Endothelial cell of umbilical vein (primary cell): ENCODE measurements around the gene CD300C. TPM values are rescaled to one million over a fixed set of nuclear protein-coding genes. Genes with fewer than 3 reads are reported as not detected.

Experiments
- BruUV-seq: library from RNA; stranded (reverse); fragments of 400-500 nt; replicated peaks from 2 replicates; lab custom pipeline; 2021; lab: Mats Ljungman, UMichigan
- CTCF ChIA-PET: fragments of 300-600, 350-600 bp; sonication (Branson Sonifier 250); formaldehyde crosslinking; loops from one replicate; lab custom pipeline; 2021; ENCODE audit warnings: antibody characterized with exemption, inconsistent platforms; lab: Charles Lee
- POLR2A ChIA-PET: fragments of 300-600, 350-600 bp; sonication (Branson Sonifier 250); formaldehyde crosslinking; loops from one replicate; lab custom pipeline; 2021; ENCODE audit warnings: antibody characterized with exemption, inconsistent platforms; lab: Charles Lee
- DNase-seq: peaks from one replicate; pipeline ENCODE4 v3.0.0-alpha.2; 2011; ENCODE audit warnings: low read depth, low spot score
- FAIRE-seq: peaks from 2 replicates; lab custom pipeline; 2011; peaks lifted over from hg19 to GRCh38; lab: Jason Lieb, UNC
- H2AFZ ChIP-seq: 2 replicates; pipeline ENCODE4 v1.6.0; 2012; ENCODE audit warnings: low read depth, low read length, control low read depth, inconsistent platforms
- H3K27ac ChIP-seq: 2 replicates; pipeline ENCODE4 v1.5.1; 2011; ENCODE audit warnings: low read depth, mild to moderate bottlenecking, control low read depth, low read length, moderate library complexity; ENCODE audit not compliant: insufficient read depth
- H3K27me3 ChIP-seq, 2 experiments: 2 replicates each; pipeline versions ENCODE4 v1.6.0 to v1.6.1; 2011; ENCODE audit warnings: low read length in 2 of 2, mixed read lengths in 1 of 2; ENCODE audit not compliant: control insufficient read depth in 2 of 2, insufficient read depth in 2 of 2
- H3K36me3 ChIP-seq, 2 experiments: 2 replicates in 1 of 2; 3 replicates in 1 of 2; pipeline ENCODE4 v1.5.1; 2011; ENCODE audit warnings: low read length in 2 of 2, mild to moderate bottlenecking in 1 of 2, moderate library complexity in 1 of 2; ENCODE audit not compliant: control insufficient read depth in 2 of 2, insufficient read depth in 2 of 2; ENCODE audit errors: extremely low read depth in 1 of 2
- H3K4me1 ChIP-seq: 3 replicates; pipeline ENCODE4 v1.5.1; 2011; ENCODE audit warnings: mild to moderate bottlenecking, low read length; ENCODE audit not compliant: control insufficient read depth, insufficient read depth; ENCODE audit errors: extremely low read depth
- H3K4me2 ChIP-seq: 2 replicates; pipeline ENCODE4 v1.6.1; 2011; ENCODE audit warnings: low read length, control low read depth, mixed read lengths; ENCODE audit not compliant: insufficient read depth
- H3K4me3 ChIP-seq, 3 experiments: fragments of 200-600 bp in 1 of 3; sonication (generic), shearing (Covaris generic) in 1 of 3; replicated peaks in 1 of 3; 2 replicates each; pipeline ENCODE4 v1.5.1; 2011 to 2016; ENCODE audit warnings: control low read depth in 3 of 3, low read length in 3 of 3, mild to moderate bottlenecking in 2 of 3, inconsistent platforms in 1 of 3, low read depth in 1 of 3, moderate library complexity in 1 of 3; ENCODE audit not compliant: insufficient read depth in 1 of 3
- H3K79me2 ChIP-seq: 2 replicates; pipeline ENCODE4 v1.6.0; 2012; ENCODE audit warnings: low read length, inconsistent platforms; ENCODE audit not compliant: control insufficient read depth, insufficient read depth
- H3K9ac ChIP-seq: replicated peaks from 2 replicates; pipeline ENCODE3; 2011; ENCODE audit warnings: low read length, control low read depth; ENCODE audit not compliant: insufficient read depth; ENCODE audit errors: extremely low read depth
- H3K9me1 ChIP-seq: replicated peaks from 3 replicates; pipeline ENCODE4 v1.6.0; 2011; ENCODE audit warnings: mild to moderate bottlenecking, low read length; ENCODE audit not compliant: control insufficient read depth, insufficient read depth; ENCODE audit errors: extremely low read depth
- H3K9me3 ChIP-seq: replicated peaks from 2 replicates; pipeline ENCODE4 v1.5.1; 2012; ENCODE audit warnings: low read length, inconsistent platforms; ENCODE audit not compliant: control insufficient read depth, insufficient read depth
- H4K20me1 ChIP-seq: replicated peaks from 2 replicates; pipeline ENCODE3; 2011; ENCODE audit warnings: mild to moderate bottlenecking, low read length; ENCODE audit not compliant: control insufficient read depth, insufficient read depth; ENCODE audit errors: extremely low read depth
- EZH2 ChIP-seq: IDR thresholded peaks from 2 replicates; pipeline ENCODE4 v1.6.1; 2012; ENCODE audit warnings: borderline replicate concordance, low read depth, mild to moderate bottlenecking, moderate library complexity, low read length, inconsistent platforms; ENCODE audit not compliant: severe bottlenecking
- FOS ChIP-seq: IDR thresholded peaks from 2 replicates; pipeline ENCODE4 v1.6.1; 2011; ENCODE audit warnings: mild to moderate bottlenecking, low read length, moderate library complexity, borderline replicate concordance; ENCODE audit not compliant: insufficient read depth
- GATA2 ChIP-seq: IDR thresholded peaks from 2 replicates; pipeline ENCODE4 v1.7.0; 2011; ENCODE audit warnings: low read depth, mild to moderate bottlenecking, moderate library complexity, mixed read lengths, low read length; ENCODE audit not compliant: insufficient read length, insufficient read depth
- JUN ChIP-seq: IDR thresholded peaks from 2 replicates; pipeline ENCODE4 v1.6.1; 2011; ENCODE audit warnings: borderline replicate concordance, low read depth; ENCODE audit not compliant: insufficient read length, insufficient read depth
- MYC ChIP-seq: IDR thresholded peaks from one replicate; pipeline ENCODE4 v1.6.1; 2011; ENCODE audit warnings: mild to moderate bottlenecking, low read depth, low read length
- POLR2A ChIP-seq: IDR thresholded peaks from 2 replicates; pipeline ENCODE4 v1.6.1; 2012; ENCODE audit warnings: low read depth, mild to moderate bottlenecking, control low read depth, low read length
- POLR2AphosphoS5 ChIP-seq: IDR thresholded peaks from 2 replicates; pipeline ENCODE4 v1.6.1; 2012; ENCODE audit warnings: low read depth, mild to moderate bottlenecking, control low read depth, low read length, moderate library complexity; ENCODE audit not compliant: insufficient read depth
- dilution Hi-C: fragments of 300-500 bp; cut with MboI; formaldehyde crosslinking; loops from one replicate; pipeline ENCODE4 v1.15.0; 2019; ENCODE audit warnings: low sequenced_read_pairs; ENCODE audit not compliant: extremely low pct_ligation_motif_present
- intact Hi-C: fragments of 100-400 bp; cut with micrococcal nuclease; formaldehyde crosslinking; loops from one replicate; pipeline ENCODE4 v1.10.0; 2022
- polyA plus RNA-seq, 4 experiments: library from polyadenylated mRNA; depleted of rRNA in 3 of 4; stranded (reverse) in 3 of 4; unstranded in 1 of 4; fragments of >200 nt; gene quantifications; 2 replicates each; pipeline versions ENCODE4 v1.2.1 to v1.2.3, GENCODE V29; 2011 to 2012; ENCODE audit warnings: missing spikeins in 1 of 4
- total RNA-seq: library from RNA; stranded (reverse); gene quantifications from 2 replicates; pipeline ENCODE4 v1.2.3, GENCODE V29; 2021
- TF ChIP-seq, protein P1 (sequence below): IDR thresholded peaks from 2 replicates; pipeline ENCODE4 v1.6.1; 2011; ENCODE audit not compliant: insufficient read depth, insufficient read length
- TF ChIP-seq, protein P2 (sequence below), 2 donors: IDR thresholded peaks; 1 replicate in 1 of 2; 2 replicates in 1 of 2; pipeline ENCODE4 v1.5.1; 2011; ENCODE audit warnings: low read length in 2 of 2, mild to moderate bottlenecking in 2 of 2, moderate library complexity in 2 of 2, control low read depth in 1 of 2, inconsistent platforms in 1 of 2, low read depth in 1 of 2; ENCODE audit not compliant: insufficient read depth in 1 of 2; ENCODE audit errors: extremely low read depth in 1 of 2

CD300C gene
- total and polyA plus RNA-seq, 2 donors (not counting 3 experiments of a cell fraction or from before 2014, with no cell fraction given), result not detected

DNA sequence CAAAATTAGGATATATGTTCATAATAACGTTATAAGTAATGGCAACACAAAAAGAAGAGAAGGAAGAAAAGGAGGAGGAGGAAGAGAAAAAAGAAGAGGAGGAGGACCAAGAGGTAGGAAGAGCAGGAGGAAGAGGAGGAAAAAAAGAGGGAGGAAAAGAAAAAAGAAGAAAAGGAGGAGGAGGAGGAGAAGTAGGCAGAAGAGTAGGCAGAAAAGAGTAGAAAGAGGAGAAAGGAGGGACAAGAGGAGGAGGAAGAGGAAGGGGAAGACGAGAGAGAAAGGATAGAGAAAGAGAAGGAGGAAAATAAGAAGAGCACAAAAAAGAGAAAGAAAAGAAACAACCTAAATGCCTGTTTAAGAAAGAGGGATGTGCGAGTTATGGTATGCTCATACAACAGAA, 9.0 kb downstream of the CD300C start:
- Histone ChIP-seq H3K79me2 (no peaks in the 10 kb centered on the region), H3K27ac (no peak overlapping the region), H3K4me1 (no peaks in the 10 kb centered on the region), H3K9me1 (no peaks in the 10 kb centered on the region), H3K9ac (no peak overlapping the region), H3K9me3 (no peaks in the 10 kb centered on the region), H3K27me3 (no peaks in the 10 kb centered on the region), H2AFZ (no peak overlapping the region), H3K36me3 (no peaks in the 10 kb centered on the region), H3K4me2 (no peak overlapping the region), H3K4me3 (no peak overlapping the region), H4K20me1 (no peaks in the 10 kb centered on the region)
- dilution Hi-C loops, result no loop called here
- intact Hi-C loops, result no loop called here
- no TSS peak for BruUV-seq
- TF ChIP-seq MYC, result no peak
- DNase-seq, result no peak
- no peak for FAIRE-seq
- POLR2A ChIA-PET, result no interaction called here
- CTCF ChIA-PET, result no interaction called here

DNA sequence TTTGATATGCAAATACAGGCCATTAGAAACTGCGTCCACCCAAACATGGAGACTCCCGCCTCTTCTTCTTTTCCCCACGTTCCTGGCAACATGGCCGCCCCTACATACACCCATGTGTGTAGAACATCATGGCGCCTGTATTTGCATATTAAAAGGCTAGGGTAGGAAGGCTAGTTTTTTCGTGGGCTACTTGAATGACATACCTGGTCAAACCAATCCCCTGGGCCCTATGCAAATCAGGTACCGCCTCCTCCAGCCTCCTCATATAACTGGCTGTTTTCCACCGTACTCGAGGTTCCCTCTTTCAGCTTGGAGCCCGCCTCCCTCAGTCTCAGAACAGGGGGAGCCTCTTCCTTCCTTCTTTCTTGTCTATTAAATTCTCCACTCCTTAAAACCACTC, 13.8 kb downstream of the CD300C start:
- no peaks in the 10 kb centered on the region for H3K36me3 ChIP-seq
- CTCF ChIA-PET, result no interaction called here
- H3K79me2 ChIP-seq, result no peaks in the 10 kb centered on the region
- H2AFZ ChIP-seq, result no peak overlapping the region
- H3K9me3 ChIP-seq, result no peaks in the 10 kb centered on the region
- dilution Hi-C loops (no loop called here), intact Hi-C loops (no loop called here)
- no peak overlapping the region for H3K4me3 ChIP-seq
- no peak for DNase-seq
- H3K9ac ChIP-seq, result no peak overlapping the region
- no peaks in the 10 kb centered on the region for H3K4me1 ChIP-seq
- H3K27ac ChIP-seq, result no peak overlapping the region
- POLR2A ChIA-PET, result no interaction called here
- TF ChIP-seq, protein P1, sequence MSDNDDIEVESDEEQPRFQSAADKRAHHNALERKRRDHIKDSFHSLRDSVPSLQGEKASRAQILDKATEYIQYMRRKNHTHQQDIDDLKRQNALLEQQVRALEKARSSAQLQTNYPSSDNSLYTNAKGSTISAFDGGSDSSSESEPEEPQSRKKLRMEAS, result no peak
- TF ChIP-seq POLR2AphosphoS5 (no peak), GATA2 (no peak), EZH2 (no peak), POLR2A (no peak), MYC (no peak), FOS (no peak), JUN (no peak)
- TF ChIP-seq, protein P2, sequence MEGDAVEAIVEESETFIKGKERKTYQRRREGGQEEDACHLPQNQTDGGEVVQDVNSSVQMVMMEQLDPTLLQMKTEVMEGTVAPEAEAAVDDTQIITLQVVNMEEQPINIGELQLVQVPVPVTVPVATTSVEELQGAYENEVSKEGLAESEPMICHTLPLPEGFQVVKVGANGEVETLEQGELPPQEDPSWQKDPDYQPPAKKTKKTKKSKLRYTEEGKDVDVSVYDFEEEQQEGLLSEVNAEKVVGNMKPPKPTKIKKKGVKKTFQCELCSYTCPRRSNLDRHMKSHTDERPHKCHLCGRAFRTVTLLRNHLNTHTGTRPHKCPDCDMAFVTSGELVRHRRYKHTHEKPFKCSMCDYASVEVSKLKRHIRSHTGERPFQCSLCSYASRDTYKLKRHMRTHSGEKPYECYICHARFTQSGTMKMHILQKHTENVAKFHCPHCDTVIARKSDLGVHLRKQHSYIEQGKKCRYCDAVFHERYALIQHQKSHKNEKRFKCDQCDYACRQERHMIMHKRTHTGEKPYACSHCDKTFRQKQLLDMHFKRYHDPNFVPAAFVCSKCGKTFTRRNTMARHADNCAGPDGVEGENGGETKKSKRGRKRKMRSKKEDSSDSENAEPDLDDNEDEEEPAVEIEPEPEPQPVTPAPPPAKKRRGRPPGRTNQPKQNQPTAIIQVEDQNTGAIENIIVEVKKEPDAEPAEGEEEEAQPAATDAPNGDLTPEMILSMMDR (IDR thresholded peaks at IDR 0.05; ENCODE audit: extremely low read depth in 1 of 2, insufficient read depth in 1 of 2, low read depth in 1 of 2, low read length in 2 of 2), result no peak
- H3K9me1 ChIP-seq, result no peaks in the 10 kb centered on the region
- BruUV-seq, result no TSS peak
- H3K4me2 ChIP-seq, result no peak overlapping the region
- no peaks in the 10 kb centered on the region for H4K20me1 ChIP-seq
- H3K27me3 ChIP-seq, result no peaks in the 10 kb centered on the region
- no peak for FAIRE-seq
